Activated naive CD4-positive, alpha-beta T cell treated with anti-CD3 and anti-CD28 coated beads, Interleukin-2, amount 50 U/mL, for 24 hours (primary cell): ENCODE results near the gene CSGALNACT2.
"Not testable (repeated sequence)": the region's sequence is repeated elsewhere in the genome, so short reads cannot be mapped to it uniquely, and the experiment has no call there.

Experiments used
- H3K27ac Mint-ChIP-seq: one replicate; pipeline ENCODE4 v1.8.0; 2021; ENCODE audit warnings: mild to moderate bottlenecking, mixed read lengths
- H3K27me3 Mint-ChIP-seq: one replicate; pipeline ENCODE4 v1.8.0; 2021; ENCODE audit warnings: mixed read lengths
- H3K36me3 Mint-ChIP-seq: one replicate; pipeline ENCODE4 v1.8.0; 2021; ENCODE audit warnings: mixed read lengths
- H3K4me1 Mint-ChIP-seq: one replicate; pipeline ENCODE4 v1.8.0; 2021; ENCODE audit warnings: mixed read lengths
- H3K4me3 Mint-ChIP-seq: one replicate; pipeline ENCODE4 v1.8.0; 2021; ENCODE audit warnings: mild to moderate bottlenecking, mixed read lengths
- H3K9me3 Mint-ChIP-seq: one replicate; pipeline ENCODE4 v1.8.0; 2021; ENCODE audit warnings: mixed read lengths

Gene CSGALNACT2, protein sequence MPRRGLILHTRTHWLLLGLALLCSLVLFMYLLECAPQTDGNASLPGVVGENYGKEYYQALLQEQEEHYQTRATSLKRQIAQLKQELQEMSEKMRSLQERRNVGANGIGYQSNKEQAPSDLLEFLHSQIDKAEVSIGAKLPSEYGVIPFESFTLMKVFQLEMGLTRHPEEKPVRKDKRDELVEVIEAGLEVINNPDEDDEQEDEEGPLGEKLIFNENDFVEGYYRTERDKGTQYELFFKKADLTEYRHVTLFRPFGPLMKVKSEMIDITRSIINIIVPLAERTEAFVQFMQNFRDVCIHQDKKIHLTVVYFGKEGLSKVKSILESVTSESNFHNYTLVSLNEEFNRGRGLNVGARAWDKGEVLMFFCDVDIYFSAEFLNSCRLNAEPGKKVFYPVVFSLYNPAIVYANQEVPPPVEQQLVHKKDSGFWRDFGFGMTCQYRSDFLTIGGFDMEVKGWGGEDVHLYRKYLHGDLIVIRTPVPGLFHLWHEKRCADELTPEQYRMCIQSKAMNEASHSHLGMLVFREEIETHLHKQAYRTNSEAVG

DNA sequence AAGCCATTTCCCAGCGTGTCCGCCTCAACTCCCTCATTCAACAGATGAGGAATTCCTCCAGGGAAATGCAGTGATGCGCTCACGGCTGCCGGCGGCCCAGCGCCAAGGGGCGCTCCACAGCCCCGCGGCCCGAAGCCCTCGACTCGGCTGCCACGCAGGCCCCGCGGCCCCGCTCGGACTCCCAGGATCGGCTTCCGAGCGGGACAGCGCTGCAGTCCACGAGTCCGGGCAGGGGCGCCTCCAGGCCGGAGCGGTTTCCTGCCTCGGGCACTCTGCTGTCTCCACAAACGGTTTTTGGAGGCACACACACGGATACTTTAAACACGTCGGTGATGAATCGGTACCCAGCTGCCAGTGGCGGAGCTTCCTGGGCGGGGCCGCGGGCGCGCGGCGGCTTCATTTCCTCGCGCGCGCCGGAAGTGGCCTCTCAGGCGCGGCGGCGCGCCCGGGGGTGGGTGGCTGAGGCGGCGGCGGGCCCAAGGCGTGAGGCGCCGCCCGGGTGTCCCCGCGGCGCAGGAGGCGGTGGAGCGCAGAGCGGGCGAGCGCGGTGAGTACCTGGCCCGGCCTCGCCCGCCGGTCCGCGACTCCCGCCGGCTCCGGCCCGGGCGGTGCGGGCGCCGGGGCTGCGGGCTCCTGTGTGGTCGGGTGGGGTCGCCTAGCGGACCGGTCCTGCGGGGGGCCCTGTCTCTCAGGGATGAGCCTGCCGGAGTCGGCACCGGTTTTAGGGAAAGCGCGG, at the start of gene CSGALNACT2:
CSGALNACT2 (plus strand) TSS at position 425 of the 736 bp plus-strand sequence. CDS start 16,705 bp downstream, outside the sequence.
- Mint-ChIP-seq H3K36me3 (peaks cover 1% of the 10 kb centered on the region), H3K4me3 (peak within 1 kb of the TSS; percentile 94), H3K9me3 (no peaks in the 10 kb centered on the region), H3K27ac (peak within 1 kb of the TSS; percentile 96), H3K4me1 (peaks cover 58% of the 10 kb centered on the region), H3K27me3 (no peaks in the 10 kb centered on the region)

- no peaks in the 10 kb centered on the region for H3K27me3 Mint-ChIP-seq
- H3K36me3 Mint-ChIP-seq: no peaks in the 10 kb centered on the region
- H3K4me1 Mint-ChIP-seq: no peaks in the 10 kb centered on the region
- H3K9me3 Mint-ChIP-seq: no peaks in the 10 kb centered on the region
- no peak overlapping the region for H3K4me3 Mint-ChIP-seq
- H3K27ac Mint-ChIP-seq: no peak overlapping the region
These were observed 48.7 kb upstream of the CSGALNACT2 start for GRCh38 chr10:43089519-43089918.

DNA sequence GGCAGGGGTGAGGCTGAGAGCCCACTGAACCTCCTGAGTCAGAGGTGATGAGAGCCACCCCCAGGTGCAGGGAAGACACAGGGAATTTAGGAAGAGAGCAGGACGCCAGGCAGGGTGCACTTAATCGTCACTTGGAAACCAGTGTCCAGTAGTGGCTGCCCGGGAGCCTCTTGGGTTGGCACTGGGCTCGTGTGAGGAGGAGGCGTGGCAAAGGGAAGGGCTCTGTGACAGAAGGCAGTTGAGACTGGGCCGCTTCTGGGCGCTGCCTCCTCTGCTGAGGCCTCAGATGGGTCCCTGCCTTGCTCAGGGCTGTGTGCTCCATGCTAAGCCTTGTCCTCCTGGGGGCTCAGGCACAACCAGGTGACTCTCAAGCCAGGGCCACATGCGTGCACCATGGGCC, 48.1 kb upstream of the CSGALNACT2 start:
- H3K4me1 Mint-ChIP-seq: no peaks in the 10 kb centered on the region
- no peaks in the 10 kb centered on the region for H3K36me3 Mint-ChIP-seq
- H3K27ac Mint-ChIP-seq: no peak overlapping the region
- no peaks in the 10 kb centered on the region for H3K9me3 Mint-ChIP-seq
- no peak overlapping the region for H3K4me3 Mint-ChIP-seq
- H3K27me3 Mint-ChIP-seq: no peaks in the 10 kb centered on the region

GRCh38 chr10:43090664-43091063, 47.6 kb upstream of the CSGALNACT2 start:
- Mint-ChIP-seq H3K9me3 (no peaks in the 10 kb centered on the region), H3K4me3 (no peak overlapping the region), H3K36me3 (no peaks in the 10 kb centered on the region), H3K27me3 (no peaks in the 10 kb centered on the region), H3K4me1 (no peaks in the 10 kb centered on the region), H3K27ac (no peak overlapping the region)

DNA sequence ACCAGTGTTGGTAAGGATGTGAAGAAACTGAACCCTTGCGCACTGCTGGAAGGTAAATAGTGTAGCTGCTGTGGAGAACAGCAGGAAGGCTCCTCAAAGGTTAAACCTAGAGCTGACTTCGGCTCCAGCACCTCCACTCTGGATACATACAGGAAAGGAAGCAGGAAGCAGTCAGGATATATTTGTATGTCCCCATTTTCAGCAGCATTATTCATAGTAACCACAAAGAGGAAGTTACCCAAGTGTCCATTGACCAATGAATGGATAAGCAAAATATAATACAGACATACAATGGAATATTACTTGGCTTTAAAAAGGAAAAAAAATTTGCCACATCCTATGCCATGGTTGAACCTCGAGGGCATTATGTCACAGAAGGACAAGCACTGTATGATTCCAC, 46.4 kb upstream of the CSGALNACT2 start:
- Mint-ChIP-seq H3K36me3 (no peaks in the 10 kb centered on the region), H3K27me3 (no peaks in the 10 kb centered on the region), H3K4me3 (no peak overlapping the region), H3K4me1 (no peaks in the 10 kb centered on the region), H3K9me3 (no peaks in the 10 kb centered on the region), H3K27ac (no peak overlapping the region)

- Mint-ChIP-seq H3K4me1 (no peaks in the 10 kb centered on the region), H3K27ac (no peak overlapping the region), H3K36me3 (no peaks in the 10 kb centered on the region), H3K4me3 (no peak overlapping the region), H3K27me3 (no peaks in the 10 kb centered on the region), H3K9me3 (no peaks in the 10 kb centered on the region)
These were observed 44.7 kb upstream of the CSGALNACT2 start for GRCh38 chr10:43093423-43094076.

GRCh38 chr10:43094085-43094484, 44.2 kb upstream of the CSGALNACT2 start:
- Mint-ChIP-seq H3K27me3 (no peaks in the 10 kb centered on the region), H3K27ac (no peak overlapping the region), H3K4me1 (no peaks in the 10 kb centered on the region), H3K4me3 (no peak overlapping the region), H3K9me3 (no peaks in the 10 kb centered on the region), H3K36me3 (no peaks in the 10 kb centered on the region)

- not testable (repeated sequence) for H3K4me1 Mint-ChIP-seq, H3K4me3 Mint-ChIP-seq, H3K9me3 Mint-ChIP-seq, H3K27ac Mint-ChIP-seq, H3K36me3 Mint-ChIP-seq
- H3K27me3 Mint-ChIP-seq: peaks cover 13% of the 10 kb centered on the region
These were observed 38.9 kb upstream of the CSGALNACT2 start for GRCh38 chr10:43099339-43099738.

- no peaks in the 10 kb centered on the region for H3K36me3 Mint-ChIP-seq
- H3K4me3 Mint-ChIP-seq: no peak overlapping the region
- no peaks in the 10 kb centered on the region for H3K4me1 Mint-ChIP-seq
These were observed 38.3 kb upstream of the CSGALNACT2 start for GRCh38 chr10:43099928-43100327.

DNA sequence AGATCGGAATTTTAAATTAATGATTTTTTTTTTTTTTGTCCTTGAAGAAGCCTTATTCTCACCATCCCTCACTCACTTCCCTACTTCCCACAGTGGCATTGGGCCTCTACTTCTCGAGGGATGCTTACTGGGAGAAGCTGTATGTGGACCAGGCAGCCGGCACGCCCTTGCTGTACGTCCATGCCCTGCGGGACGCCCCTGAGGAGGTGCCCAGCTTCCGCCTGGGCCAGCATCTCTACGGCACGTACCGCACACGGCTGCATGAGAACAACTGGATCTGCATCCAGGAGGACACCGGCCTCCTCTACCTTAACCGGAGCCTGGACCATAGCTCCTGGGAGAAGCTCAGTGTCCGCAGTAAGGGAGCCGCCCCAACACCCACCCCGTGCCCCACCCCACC, 37.9 kb upstream of the CSGALNACT2 start:
- Mint-ChIP-seq H3K27me3 (peaks cover 14% of the 10 kb centered on the region), H3K9me3 (no peaks in the 10 kb centered on the region), H3K36me3 (no peaks in the 10 kb centered on the region), H3K4me1 (no peaks in the 10 kb centered on the region), H3K4me3 (no peak overlapping the region), H3K27ac (no peak overlapping the region)

More at GRCh38 chr10:43099928-43100327, 38.3 kb upstream of the CSGALNACT2 start:
- H3K27me3 Mint-ChIP-seq: peaks cover 13% of the 10 kb centered on the region
- H3K9me3 Mint-ChIP-seq: no peaks in the 10 kb centered on the region
- no peak overlapping the region for H3K27ac Mint-ChIP-seq

DNA sequence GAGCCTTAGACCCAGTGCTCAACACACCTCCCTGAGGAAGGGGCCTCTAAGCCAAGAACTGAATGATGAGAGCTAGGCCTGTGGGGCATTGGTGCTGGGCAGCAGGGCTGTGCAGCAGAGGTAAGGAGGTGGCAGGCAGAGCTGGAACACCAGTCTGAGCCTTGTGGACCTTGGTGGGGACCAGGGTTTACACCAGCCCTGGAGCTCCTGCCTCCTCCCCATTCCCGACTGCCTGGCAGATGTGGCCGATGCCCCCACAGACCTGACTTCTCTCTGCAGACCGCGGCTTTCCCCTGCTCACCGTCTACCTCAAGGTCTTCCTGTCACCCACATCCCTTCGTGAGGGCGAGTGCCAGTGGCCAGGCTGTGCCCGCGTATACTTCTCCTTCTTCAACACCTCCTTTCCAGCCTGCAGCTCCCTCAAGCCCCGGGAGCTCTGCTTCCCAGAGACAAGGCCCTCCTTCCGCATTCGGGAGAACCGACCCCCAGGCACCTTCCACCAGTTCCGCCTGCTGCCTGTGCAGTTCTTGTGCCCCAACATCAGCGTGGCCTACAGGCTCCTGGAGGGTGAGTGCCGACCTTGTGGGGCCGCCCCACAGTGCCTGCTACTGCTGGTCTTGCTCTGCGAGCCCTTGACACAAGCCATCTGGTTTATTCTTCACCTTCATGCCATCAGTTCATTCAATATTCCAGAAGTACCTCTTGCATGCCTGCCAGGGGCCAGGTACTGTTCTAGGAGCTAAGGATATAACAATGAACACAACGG, 36.0 kb upstream of the CSGALNACT2 start:
- Mint-ChIP-seq H3K36me3 (no peaks in the 10 kb centered on the region), H3K4me1 (no peaks in the 10 kb centered on the region), H3K4me3 (no peak overlapping the region), H3K27me3 (peaks cover 14% of the 10 kb centered on the region), H3K27ac (no peak overlapping the region), H3K9me3 (no peaks in the 10 kb centered on the region)

- Mint-ChIP-seq H3K27me3 (peaks cover 14% of the 10 kb centered on the region), H3K4me3 (peak overlapping the region; percentile 83), H3K27ac (no peak overlapping the region)
These were observed 32.9 kb upstream of the CSGALNACT2 start for GRCh38 chr10:43105102-43105955.

DNA sequence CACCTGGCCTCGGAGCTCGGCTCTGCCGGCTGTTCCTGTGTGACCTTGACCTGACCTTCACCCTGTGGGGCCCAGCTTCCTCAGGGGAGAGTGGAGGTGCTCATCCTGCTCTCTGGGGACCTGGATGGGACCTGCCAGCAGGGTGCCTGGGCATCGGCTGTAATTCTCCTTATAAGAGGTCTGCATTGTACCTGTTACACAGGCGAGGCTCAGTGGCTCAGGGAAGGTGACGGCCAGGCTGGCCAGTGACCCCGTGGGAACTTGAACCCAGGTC, 32.4 kb upstream of the CSGALNACT2 start:
- no peak overlapping the region for H3K27ac Mint-ChIP-seq

More at GRCh38 chr10:43105102-43105955, 32.9 kb upstream of the CSGALNACT2 start:
- Mint-ChIP-seq H3K4me1 (no peaks in the 10 kb centered on the region), H3K36me3 (no peaks in the 10 kb centered on the region), H3K9me3 (no peaks in the 10 kb centered on the region)

GRCh38 chr10:43106256-43107091, 31.8 kb upstream of the CSGALNACT2 start:
- no peaks in the 10 kb centered on the region for H3K4me1 Mint-ChIP-seq
- peaks cover 14% of the 10 kb centered on the region for H3K27me3 Mint-ChIP-seq
- H3K27ac Mint-ChIP-seq: no peak overlapping the region
- H3K4me3 Mint-ChIP-seq: no peak overlapping the region
- no peaks in the 10 kb centered on the region for H3K9me3 Mint-ChIP-seq
- H3K36me3 Mint-ChIP-seq: no peaks in the 10 kb centered on the region

More for the DNA sequence above, 32.4 kb upstream of the CSGALNACT2 start:
- Mint-ChIP-seq H3K4me3 (no peak overlapping the region), H3K9me3 (no peaks in the 10 kb centered on the region), H3K4me1 (no peaks in the 10 kb centered on the region), H3K36me3 (no peaks in the 10 kb centered on the region), H3K27me3 (peaks cover 14% of the 10 kb centered on the region)
